Uterus (tissue), 4 donors: ENCODE data around the gene GSTM4. TPM values are rescaled to one million over a fixed set of nuclear protein-coding genes. Genes with fewer than 3 reads are reported as not detected.

ENCODE experiments used
- DNase-seq, 2 donors: peaks; one replicate each; pipeline ENCODE4 v3.0.0-alpha.2; 2019 to 2020
- H3K27ac ChIP-seq, 2 donors: fragments of 200-600 bp; sonication (generic); 1 replicate in 1 of 2; 2 replicates in 1 of 2; pipeline ENCODE4 v1.5.1; 2016 to 2018
- H3K27me3 ChIP-seq, 2 donors: fragments of 200-600 bp; sonication (generic); one replicate each; pipeline ENCODE4 v1.5.1; 2018 to 2019; ENCODE audit warnings: control low read depth in 1 of 2
- H3K36me3 ChIP-seq, 2 donors: fragments of 200-600 bp; sonication (generic); one replicate each; pipeline ENCODE4 v1.5.1; 2019; ENCODE audit warnings: control low read depth in 1 of 2
- H3K4me1 ChIP-seq, 2 donors: fragments of 200-600 bp; sonication (generic); one replicate each; pipeline ENCODE4 v1.5.1; 2018 to 2019; ENCODE audit warnings: control low read depth in 1 of 2
- H3K4me3 ChIP-seq, 2 donors: fragments of 200-600 bp; sonication (generic); 1 replicate in 1 of 2; 2 replicates in 1 of 2; pipeline ENCODE4 v1.5.1; 2018 to 2019; ENCODE audit warnings: mild to moderate bottlenecking in 1 of 2
- H3K9me3 ChIP-seq, 2 donors: fragments of 200-600 bp; sonication (generic); one replicate each; pipeline ENCODE4 v1.5.1; 2019; ENCODE audit warnings: control low read depth in 1 of 2
- CTCF ChIP-seq, 4 experiments: fragments of 200-600 bp in 2 of 4; fragments of 450-650 bp in 2 of 4; sonication (generic) in 2 of 4; IDR thresholded peaks; one replicate each; pipeline ENCODE4 v1.5.1; 2016 to 2019; ENCODE audit warnings: antibody characterized with exemption in 4 of 4, mild to moderate bottlenecking in 2 of 4, moderate library complexity in 1 of 4
- POLR2A ChIP-seq, 2 donors: fragments of 450-650 bp; IDR thresholded peaks; one replicate each; pipeline ENCODE4 v1.6.1; 2016; ENCODE audit warnings: antibody characterized with exemption in 2 of 2, mild to moderate bottlenecking in 1 of 2, moderate library complexity in 1 of 2
- intact Hi-C: fragments of 100-400 bp; cut with DNase I; formaldehyde crosslinking; loops from one replicate; pipeline ENCODE4 v1.15.1; 2023; ENCODE audit warnings: low total_unique reads
- total RNA-seq, 4 donors: library from RNA; depleted of rRNA in 3 of 4; stranded (reverse); fragments of >200 nt in 3 of 4; gene quantifications; one replicate each; pipeline versions ENCODE4 v1.1.0 to v1.2.4, GENCODE V29; 2014 to 2023
- donor health status: DM: yes; HTN: yes; CAD: no.

GSTM4 gene
- total RNA-seq, 4 donors from 2014 or later: 7.6 to 43.5 (median 20.7) TPM

GRCh38 chr1:109624201-109625010 is 31.5 kb upstream of the GSTM4 start:
- intact Hi-C loops: no loop called here
- peaks cover 0 to 4% of the 10 kb centered on the region in 2 donors for H3K4me1 ChIP-seq
- no peaks in the 10 kb centered on the region for H3K27me3 ChIP-seq
- H3K4me3 ChIP-seq: no peak overlapping the region
- no peaks in the 10 kb centered on the region for H3K9me3 ChIP-seq
- no peak for DNase-seq
- no peaks in the 10 kb centered on the region for H3K36me3 ChIP-seq
- no peak for TF ChIP-seq POLR2A (IDR thresholded peaks at IDR 0.05)
- TF ChIP-seq CTCF (IDR thresholded peaks at IDR 0.05): no peak
- H3K27ac ChIP-seq: peak overlapping the region in 1 of 2 donors; percentile 31

- Histone ChIP-seq H3K4me3 (no peak overlapping the region), H3K36me3 (no peaks in the 10 kb centered on the region), H3K27me3 (no peaks in the 10 kb centered on the region), H3K9me3 (no peaks in the 10 kb centered on the region), H3K27ac (no peak overlapping the region), H3K4me1 (peaks cover 0 to 4% of the 10 kb centered on the region in 2 donors)
- no peak for DNase-seq
- intact Hi-C loops: no loop called here
- TF ChIP-seq POLR2A (IDR thresholded peaks at IDR 0.05) (no peak), CTCF (IDR thresholded peaks at IDR 0.05) (no peak)
Measured at GRCh38 chr1:109625176-109625575, 30.7 kb upstream of the GSTM4 start.

GRCh38 chr1:109625601-109626560 is 30.0 kb upstream of the GSTM4 start:
- Histone ChIP-seq H3K9me3 (no peaks in the 10 kb centered on the region), H3K4me3 (no peak overlapping the region), H3K27me3 (no peaks in the 10 kb centered on the region), H3K4me1 (peaks cover 0 to 4% of the 10 kb centered on the region in 2 donors), H3K36me3 (no peaks in the 10 kb centered on the region), H3K27ac (no peak overlapping the region)
- DNase-seq: no peak
- TF ChIP-seq POLR2A (IDR thresholded peaks at IDR 0.05) (no peak), CTCF (IDR thresholded peaks at IDR 0.05) (no peak)
- intact Hi-C loops: no loop called here

- no peak for TF ChIP-seq CTCF (IDR thresholded peaks at IDR 0.05)
- no peak for TF ChIP-seq POLR2A (IDR thresholded peaks at IDR 0.05)
- H3K27me3 ChIP-seq: no peaks in the 10 kb centered on the region
- H3K36me3 ChIP-seq: no peaks in the 10 kb centered on the region
- no peaks in the 10 kb centered on the region for H3K9me3 ChIP-seq
- no peak overlapping the region for H3K27ac ChIP-seq
- intact Hi-C loops: no loop called here
- H3K4me3 ChIP-seq: no peak overlapping the region
- H3K4me1 ChIP-seq: no peaks in the 10 kb centered on the region
- no peak for DNase-seq
Measured at GRCh38 chr1:109626682-109627408, 29.1 kb upstream of the GSTM4 start.
